NCI-H146 treated with DMSO at 0.1 percent for 48 hours (cell line): ENCODE data around the gene TIGD4.

Experiments
- DNase-seq: peaks from one replicate; lab custom pipeline; 2025; ENCODE audit not compliant: unreplicated experiment; lab: John Stamatoyannopoulos, UW

The TIGD4 gene

GRCh38 chr4:152779513-152780266 is at the start of gene TIGD4, which contains the start of gene ARFIP1:
TIGD4 (minus strand) TSS chr4:152779730; CDS start chr4:152771004, 8,726 bp downstream.
ARFIP1 (plus strand) TSS chr4:152779954; CDS start chr4:152829634, 49,680 bp downstream.
- DNase-seq, result peak; percentile 82

DNA sequence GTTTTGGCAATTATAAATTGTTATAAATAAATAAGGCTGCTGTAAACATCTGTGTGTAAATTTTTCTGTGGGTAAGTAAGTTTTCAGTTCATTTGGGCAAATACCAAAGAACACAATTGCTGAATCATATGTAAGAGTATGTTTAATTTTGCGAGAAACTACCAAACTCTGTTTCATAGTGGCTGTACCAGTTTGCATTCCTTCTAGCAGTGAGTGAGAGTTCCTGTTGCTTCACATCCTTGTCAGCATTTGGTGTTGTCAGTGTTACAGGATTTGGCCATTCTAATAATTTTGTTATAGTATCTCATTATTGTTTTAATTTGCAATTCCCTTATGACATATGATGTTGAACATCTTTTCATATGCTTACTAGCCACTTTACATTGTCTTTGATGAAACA is 48.6 kb upstream of the TIGD4 start:
- no peak for DNase-seq

DNA sequence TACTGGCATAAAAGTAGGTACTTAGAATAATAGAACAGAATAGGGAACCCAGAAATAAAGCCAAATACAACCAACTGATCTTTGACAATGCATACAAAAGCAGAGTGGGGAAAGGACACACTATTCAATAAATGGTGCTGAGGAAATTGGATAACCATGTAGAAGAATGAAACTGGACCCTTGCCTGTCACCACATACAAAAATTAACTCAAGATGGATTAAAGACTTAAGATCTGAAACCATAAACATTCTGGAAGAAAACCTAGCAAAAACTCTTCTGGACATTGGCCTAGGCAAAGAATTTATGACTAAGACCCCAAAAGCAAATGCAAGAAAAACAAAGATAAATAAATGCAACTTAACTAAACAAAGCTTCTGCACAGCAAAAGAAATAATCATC is 45.8 kb upstream of the TIGD4 start:
- no peak for DNase-seq

- no peak for DNase-seq
These were observed 45.0 kb upstream of the TIGD4 start for GRCh38 chr4:152824561-152824960.

DNA sequence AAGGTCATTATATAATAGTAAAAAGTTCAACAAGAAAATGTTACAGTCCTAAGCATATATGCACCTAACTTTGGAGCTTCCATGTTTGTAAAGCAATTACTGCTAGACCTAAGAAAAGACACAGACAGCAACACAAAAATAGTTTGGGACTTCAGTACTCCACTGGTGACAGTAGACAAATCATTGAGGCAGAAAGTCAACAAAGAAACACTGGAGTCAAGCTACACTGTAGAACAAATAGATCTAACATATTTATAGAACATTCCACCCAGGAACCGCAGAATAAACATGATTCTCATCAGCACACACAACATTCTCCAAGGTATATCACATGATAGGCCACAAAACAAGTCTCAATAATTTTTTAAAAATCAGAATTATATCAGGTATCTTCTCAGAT is 42.8 kb upstream of the TIGD4 start:
- DNase-seq, result no peak

GRCh38 chr4:152820073-152820472 is 40.5 kb upstream of the TIGD4 start:
- no peak for DNase-seq

GRCh38 chr4:152819026-152819645 is 39.6 kb upstream of the TIGD4 start:
- DNase-seq, result no peak

GRCh38 chr4:152817331-152817730 is 37.8 kb upstream of the TIGD4 start:
- no peak for DNase-seq

DNA sequence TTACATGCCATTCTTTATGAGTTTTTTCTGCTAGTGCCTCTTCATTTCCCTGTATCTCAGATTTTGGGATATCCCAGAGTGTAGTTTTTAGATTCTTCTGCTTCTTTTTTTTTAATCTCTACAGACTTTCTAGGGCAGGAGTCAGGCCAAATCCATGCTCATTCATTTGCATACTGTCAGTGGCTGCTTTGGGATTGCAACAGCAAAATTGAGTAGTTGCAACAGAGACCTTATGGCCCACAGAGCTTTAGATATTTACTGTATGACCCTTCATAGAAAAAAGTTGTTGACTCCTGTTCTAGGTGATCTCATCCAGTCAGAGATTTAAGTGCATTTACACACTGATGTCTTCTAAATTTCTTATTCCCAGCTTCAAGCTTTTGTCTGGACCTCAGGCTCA is 35.5 kb upstream of the TIGD4 start:
- DNase-seq, result no peak

DNA sequence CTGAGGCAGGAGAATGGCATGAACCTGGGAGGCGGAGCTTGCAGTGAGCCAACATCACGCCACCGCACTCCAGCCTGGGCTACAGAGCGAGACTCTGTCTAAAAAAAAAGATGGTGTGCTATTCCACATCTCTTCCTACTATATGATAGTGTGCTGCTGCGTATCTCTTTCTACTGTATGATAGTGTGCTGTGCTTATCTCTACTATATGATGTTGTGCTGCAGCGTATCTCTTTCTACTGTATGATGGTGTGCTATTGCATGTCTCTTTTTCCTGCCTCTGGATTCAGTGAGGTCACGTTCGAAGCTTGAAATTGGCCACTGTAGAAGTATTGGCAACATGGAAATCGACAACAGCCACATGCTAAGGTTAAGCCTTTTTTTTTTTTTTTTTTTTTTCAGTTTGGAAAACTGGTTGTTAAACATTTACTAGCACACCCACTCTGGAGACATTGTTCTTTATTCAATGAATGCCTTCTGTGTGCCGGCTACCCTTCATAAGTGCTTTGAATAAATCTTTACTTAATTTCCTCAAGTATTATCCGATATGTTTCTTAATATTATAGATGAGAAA is 31.3 kb upstream of the TIGD4 start:
- DNase-seq, result no peak

GRCh38 chr4:152808670-152809069 is 29.1 kb upstream of the TIGD4 start:
- DNase-seq, result no peak

- DNase-seq, result no peak
These were observed 27.8 kb upstream of the TIGD4 start for GRCh38 chr4:152807294-152807829.

- no peak for DNase-seq
These were observed 27.1 kb upstream of the TIGD4 start for GRCh38 chr4:152806501-152807125.

DNA sequence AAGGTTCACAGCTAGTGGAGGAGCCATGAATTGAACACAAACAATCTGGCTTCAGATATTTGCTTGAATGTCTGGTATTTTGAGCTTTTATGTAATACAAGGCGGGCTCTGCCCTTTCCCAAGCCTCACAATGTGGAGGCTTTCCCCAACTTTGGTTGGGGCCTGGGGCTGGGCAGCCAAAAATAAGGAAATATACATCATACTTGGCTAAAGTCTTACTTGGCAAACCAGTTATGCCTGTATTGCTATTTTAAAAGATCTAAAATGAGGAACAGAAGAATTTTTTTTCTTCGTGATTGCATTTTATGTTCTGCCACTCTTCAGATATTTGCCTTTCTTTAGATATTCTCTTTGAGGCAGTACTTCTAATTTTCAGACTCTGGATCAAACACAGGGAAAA is 26.3 kb upstream of the TIGD4 start:
- no peak for DNase-seq

GRCh38 chr4:152805071-152805650 is 25.6 kb upstream of the TIGD4 start:
- DNase-seq, result no peak

DNA sequence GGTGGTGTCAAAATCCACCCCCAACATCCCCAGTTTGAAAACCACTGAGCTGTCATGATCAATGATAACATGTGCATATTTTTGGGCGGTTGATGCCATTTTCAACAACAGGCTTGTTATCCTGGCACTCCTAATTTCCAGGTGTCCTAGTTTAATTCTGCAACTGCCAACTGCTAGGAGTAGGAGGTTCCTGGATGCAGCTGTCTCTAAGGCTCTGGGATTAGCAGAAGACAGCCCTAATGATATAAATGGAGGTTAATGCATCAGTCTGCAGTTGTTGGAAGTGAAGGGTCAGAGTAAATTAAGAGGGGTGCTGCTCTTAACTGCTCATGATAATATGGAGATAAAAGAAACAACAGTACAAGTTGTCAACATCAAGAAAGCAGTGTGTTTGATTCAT is 24.0 kb upstream of the TIGD4 start:
- DNase-seq, result no peak

DNA sequence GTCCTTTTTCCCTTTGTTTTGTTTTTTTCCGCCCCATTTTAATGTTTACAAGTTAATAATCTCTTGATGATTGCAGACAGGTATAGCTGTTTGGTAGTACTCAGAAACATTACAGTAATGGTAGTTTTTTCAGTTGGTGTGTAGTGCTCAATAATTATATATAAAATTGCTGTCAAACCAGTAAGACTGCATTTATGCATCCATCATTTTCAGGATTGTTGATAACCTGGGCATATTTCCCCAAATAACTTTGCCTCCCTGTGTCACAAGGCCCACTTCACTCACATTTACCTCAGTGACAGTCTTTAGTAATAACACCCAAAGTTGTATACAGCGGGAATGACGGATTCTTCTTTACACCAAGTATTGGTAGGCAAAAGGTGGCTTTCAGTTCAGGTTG is 16.4 kb upstream of the TIGD4 start:
- DNase-seq, result no peak

DNA sequence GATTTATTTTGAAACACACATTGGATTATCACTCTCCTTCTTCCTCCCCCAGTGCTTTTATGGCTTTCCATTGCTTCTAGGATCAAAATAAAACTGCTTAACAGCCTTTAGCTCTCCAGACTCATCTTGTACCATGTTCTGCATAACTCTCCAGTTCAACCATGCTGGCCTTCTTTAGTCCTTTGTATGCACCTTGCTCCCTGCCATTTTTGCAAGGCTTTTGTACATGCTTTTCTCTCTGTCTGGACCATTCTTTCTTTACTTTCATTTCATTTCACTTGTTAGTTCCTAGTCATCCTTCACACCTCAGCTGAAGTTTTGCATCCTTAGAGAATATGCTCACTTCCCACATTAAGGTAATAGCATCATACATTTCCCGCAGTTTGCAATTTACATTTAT is 7.1 kb upstream of the TIGD4 start:
- DNase-seq, result no peak

- DNase-seq, result no peak
These were observed 6.4 kb upstream of the TIGD4 start for GRCh38 chr4:152785639-152786615.
